ENCODE results near the gene ACAT2. TPM values are rescaled to one million over a fixed set of nuclear protein-coding genes. Genes with fewer than 3 reads are reported as not detected.
"Not testable (repeated sequence)": the region's sequence is repeated elsewhere in the genome, so short reads cannot be mapped to it uniquely, and the experiment has no call there.

Gene ACAT2
- total and polyA plus RNA-seq, 2 donors (not counting 1 experiment from before 2014, with no cell fraction given), result 6.5 to 31.1 TPM

DNA sequence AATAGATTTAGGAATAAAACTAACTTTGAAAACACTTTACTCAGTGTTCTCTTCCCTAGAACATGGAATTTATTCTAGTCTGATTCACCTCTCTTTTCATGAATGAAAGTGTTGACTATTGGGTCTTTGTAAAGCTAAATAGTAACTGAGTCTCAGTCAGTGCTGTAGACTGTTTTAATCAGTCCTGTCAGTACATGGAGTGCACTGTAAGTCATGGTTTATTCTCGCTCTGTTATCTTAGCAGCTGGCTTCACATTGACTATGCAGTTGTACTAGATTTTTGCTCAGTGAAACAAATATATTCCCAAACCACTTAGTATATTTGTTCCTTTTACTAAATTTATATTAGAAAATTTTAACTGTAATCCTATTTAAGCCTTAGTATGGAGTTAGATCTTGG, 15.1 kb upstream of the ACAT2 start:
- Histone ChIP-seq H4K20me1 (ENCODE audit: control insufficient read depth, insufficient read depth, low read length, poor library complexity, severe bottlenecking) (peaks cover 30% of the 10 kb centered on the region), H3K4me2 (replicated peaks; ENCODE audit: low read depth, low read length, poor library complexity, severe bottlenecking) (no peak overlapping the region), H3K4me3 (ENCODE audit: control extremely low read depth in 1 of 5, extremely low read depth in 1 of 5, insufficient read depth in 1 of 5, low read depth in 2 of 5, low read length in 4 of 5) (no peak overlapping the region), H3K36me3 (replicated peaks in 1 of 2; ENCODE audit: control extremely low read depth in 1 of 2, control insufficient read depth in 1 of 2, extremely low read depth in 1 of 2, insufficient read depth in 2 of 2, low read length in 1 of 2) (peaks cover 20 to 84% of the 10 kb centered on the region in 2 experiments), H3K9ac (ENCODE audit: low read length) (no peak overlapping the region), H2AFZ (ENCODE audit: insufficient read depth, low read depth, low read length, poor library complexity, severe bottlenecking) (no peak overlapping the region), H3K27me3 (replicated peaks in 1 of 4; ENCODE audit: control extremely low read depth in 1 of 4, control insufficient read depth in 3 of 4, insufficient read depth in 4 of 4, low read length in 3 of 4) (no peaks in the 10 kb centered on the region), H3K9me3 (ENCODE audit: control extremely low read depth in 1 of 3, control insufficient read depth in 2 of 3, insufficient read depth in 1 of 3, low read length in 2 of 3) (no peaks in the 10 kb centered on the region), H3K4me1 (ENCODE audit: control insufficient read depth in 2 of 2, insufficient read depth in 2 of 2, low read length in 2 of 2) (no peaks in the 10 kb centered on the region), H3K27ac (ENCODE audit: low read length in 2 of 2) (no peak overlapping the region), H3K79me2 (ENCODE audit: control insufficient read depth, insufficient read depth, low read length) (peaks cover 35% of the 10 kb centered on the region)
- Mint-ChIP-seq H3K9me3 (ENCODE audit: insufficient read depth) (no peaks in the 10 kb centered on the region), H3K4me3 (no peak overlapping the region), H3K27ac (no peak overlapping the region), H3K27me3 (no peaks in the 10 kb centered on the region), H3K4me1 (no peaks in the 10 kb centered on the region)
- intact Hi-C loops (cut with micrococcal nuclease), result no loop called here
- TF ChIP-seq EZH2 (IDR thresholded peaks at IDR 0.05; ENCODE audit: borderline replicate concordance, insufficient read depth, low read depth, low read length, poor library complexity, severe bottlenecking), result no peak
- TF ChIP-seq, protein P1, sequence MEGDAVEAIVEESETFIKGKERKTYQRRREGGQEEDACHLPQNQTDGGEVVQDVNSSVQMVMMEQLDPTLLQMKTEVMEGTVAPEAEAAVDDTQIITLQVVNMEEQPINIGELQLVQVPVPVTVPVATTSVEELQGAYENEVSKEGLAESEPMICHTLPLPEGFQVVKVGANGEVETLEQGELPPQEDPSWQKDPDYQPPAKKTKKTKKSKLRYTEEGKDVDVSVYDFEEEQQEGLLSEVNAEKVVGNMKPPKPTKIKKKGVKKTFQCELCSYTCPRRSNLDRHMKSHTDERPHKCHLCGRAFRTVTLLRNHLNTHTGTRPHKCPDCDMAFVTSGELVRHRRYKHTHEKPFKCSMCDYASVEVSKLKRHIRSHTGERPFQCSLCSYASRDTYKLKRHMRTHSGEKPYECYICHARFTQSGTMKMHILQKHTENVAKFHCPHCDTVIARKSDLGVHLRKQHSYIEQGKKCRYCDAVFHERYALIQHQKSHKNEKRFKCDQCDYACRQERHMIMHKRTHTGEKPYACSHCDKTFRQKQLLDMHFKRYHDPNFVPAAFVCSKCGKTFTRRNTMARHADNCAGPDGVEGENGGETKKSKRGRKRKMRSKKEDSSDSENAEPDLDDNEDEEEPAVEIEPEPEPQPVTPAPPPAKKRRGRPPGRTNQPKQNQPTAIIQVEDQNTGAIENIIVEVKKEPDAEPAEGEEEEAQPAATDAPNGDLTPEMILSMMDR (IDR thresholded peaks at IDR 0.05), result no peak
- WGBS (ENCODE audit: insufficient coverage), result no CpG with 5 or more reads among the region's 1 CpG
- ChIA-PET CTCF (no interaction called here), POLR2A (no interaction called here)
- no peak for ATAC-seq (ENCODE audit: low read depth)
- DNase-seq, result no peak

DNA sequence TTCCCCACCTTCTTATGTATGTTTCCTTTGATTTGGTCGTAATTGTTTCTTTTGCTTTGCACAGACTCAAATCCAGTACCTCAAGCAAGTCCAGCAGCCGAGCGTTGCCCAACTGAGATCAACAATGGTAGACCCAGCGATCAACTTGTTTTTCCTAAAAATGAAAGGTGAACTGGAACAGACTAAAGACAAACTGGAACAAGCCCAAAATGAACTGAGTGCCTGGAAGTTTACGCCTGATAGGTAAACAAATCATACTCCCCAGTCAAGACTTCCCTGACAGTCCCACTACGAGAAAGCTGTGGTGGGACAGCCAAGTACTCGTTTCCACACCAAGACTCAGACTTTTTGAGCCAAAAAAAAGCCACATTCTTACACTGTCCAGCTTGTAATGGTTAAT, 13.7 kb upstream of the ACAT2 start:
- not testable (repeated sequence) for H2AFZ ChIP-seq (ENCODE audit: insufficient read depth, low read depth, low read length, poor library complexity, severe bottlenecking)
- H4K20me1 ChIP-seq (ENCODE audit: control insufficient read depth, insufficient read depth, low read length, poor library complexity, severe bottlenecking), result peaks cover 24% of the 10 kb centered on the region

More for the DNA sequence above, 13.7 kb upstream of the ACAT2 start:
- intact Hi-C loops (cut with micrococcal nuclease); H3K4me3 Mint-ChIP-seq; H3K27ac Mint-ChIP-seq; H3K4me1 ChIP-seq (ENCODE audit: control insufficient read depth in 2 of 2, insufficient read depth in 2 of 2, low read length in 2 of 2); H3K27me3 ChIP-seq (replicated peaks in 1 of 4; ENCODE audit: control extremely low read depth in 1 of 4, control insufficient read depth in 3 of 4, insufficient read depth in 4 of 4, low read length in 3 of 4); H3K27me3 Mint-ChIP-seq; H3K27ac ChIP-seq (ENCODE audit: low read length in 2 of 2); H3K9me3 Mint-ChIP-seq (ENCODE audit: insufficient read depth); H3K4me3 ChIP-seq (ENCODE audit: control extremely low read depth in 1 of 5, extremely low read depth in 1 of 5, insufficient read depth in 1 of 5, low read depth in 2 of 5, low read length in 4 of 5); H3K9ac ChIP-seq (ENCODE audit: low read length); DNase-seq; H3K9me3 ChIP-seq (ENCODE audit: control extremely low read depth in 1 of 3, control insufficient read depth in 2 of 3, insufficient read depth in 1 of 3, low read length in 2 of 3); POLR2A ChIA-PET; H3K4me2 ChIP-seq (replicated peaks; ENCODE audit: low read depth, low read length, poor library complexity, severe bottlenecking); CTCF ChIA-PET; H3K4me1 Mint-ChIP-seq; ATAC-seq (ENCODE audit: low read depth): not testable (repeated sequence)
- H3K36me3 ChIP-seq (replicated peaks in 1 of 2; ENCODE audit: control extremely low read depth in 1 of 2, control insufficient read depth in 1 of 2, extremely low read depth in 1 of 2, insufficient read depth in 2 of 2, low read length in 1 of 2), result peaks cover 25 to 78% of the 10 kb centered on the region in 2 experiments
- WGBS (ENCODE audit: insufficient coverage), result 92% methylated on average over 3 of the region's 7 CpGs
- peaks cover 24% of the 10 kb centered on the region for H3K79me2 ChIP-seq (ENCODE audit: control insufficient read depth, insufficient read depth, low read length)
